ENCODE measurements around the gene ABCB8.
"Not testable (repeated sequence)": the region's sequence is repeated elsewhere in the genome, so short reads cannot be mapped to it uniquely, and the experiment has no call there.

The ABCB8 gene

GRCh38 chr7:151013733-151014497 is 14.3 kb upstream of the ABCB8 start:
- peak; percentile 57 to 72 for DNase-seq (ENCODE audit: low read depth in 2 of 2)

GRCh38 chr7:151014950-151015349 is 13.3 kb upstream of the ABCB8 start:
- DNase-seq (ENCODE audit: low read depth in 2 of 2) = no peak

- no peak for DNase-seq (ENCODE audit: low read depth in 2 of 2)
Measured at GRCh38 chr7:151015967-151016366, 12.3 kb upstream of the ABCB8 start.

GRCh38 chr7:151016505-151016904 is 11.7 kb upstream of the ABCB8 start:
- DNase-seq (ENCODE audit: low read depth in 2 of 2) = no peak

GRCh38 chr7:151016942-151017341 is 11.3 kb upstream of the ABCB8 start:
- no peak for DNase-seq (ENCODE audit: low read depth in 2 of 2)

GRCh38 chr7:151017370-151017952 is 10.8 kb upstream of the ABCB8 start:
- DNase-seq (ENCODE audit: low read depth in 2 of 2) = no peak

GRCh38 chr7:151017953-151018420 is 10.3 kb upstream of the ABCB8 start:
- DNase-seq (ENCODE audit: low read depth in 2 of 2) = peak; percentile 57 to 69

GRCh38 chr7:151018421-151019129 is 9.7 kb upstream of the ABCB8 start:
- no peak for DNase-seq (ENCODE audit: low read depth in 2 of 2)

GRCh38 chr7:151019130-151019447 is 9.2 kb upstream of the ABCB8 start:
- DNase-seq (ENCODE audit: low read depth in 2 of 2) = no peak

- no peak for DNase-seq (ENCODE audit: low read depth in 2 of 2)
Measured at GRCh38 chr7:151020231-151020630, 8.0 kb upstream of the ABCB8 start.

GRCh38 chr7:151023232-151023631 is 5.0 kb upstream of the ABCB8 start:
- DNase-seq (ENCODE audit: low read depth in 2 of 2) = no peak

- DNase-seq (ENCODE audit: low read depth in 2 of 2) = no peak
Measured at GRCh38 chr7:151024435-151025056, 3.7 kb upstream of the ABCB8 start, which contains the start of gene ATG9B. ATG9B (minus strand) TSS chr7:151024494; CDS start chr7:151024423, 71 bp downstream.

GRCh38 chr7:151025924-151026671 is 2.2 kb upstream of the ABCB8 start:
- no peak for DNase-seq (ENCODE audit: low read depth in 2 of 2)

- DNase-seq (ENCODE audit: low read depth in 2 of 2) = not testable (repeated sequence)
Measured at GRCh38 chr7:151026771-151027727, 1.2 kb upstream of the ABCB8 start.

GRCh38 chr7:151027728-151028130 is 521 bp upstream of the ABCB8 start:
- peak in 1 of 2 donors; percentile 50 for DNase-seq (ENCODE audit: low read depth in 2 of 2)

- DNase-seq (ENCODE audit: low read depth in 2 of 2) = no peak
Measured at GRCh38 chr7:151028948-151029501, 775 bp downstream of the ABCB8 start.

GRCh38 chr7:151031011-151031410 is 2.8 kb downstream of the ABCB8 start:
- DNase-seq (ENCODE audit: low read depth in 2 of 2) = no peak

- no peak for DNase-seq (ENCODE audit: low read depth in 2 of 2)
Measured at GRCh38 chr7:151032936-151033863, 5.0 kb downstream of the ABCB8 start.

GRCh38 chr7:151033864-151034249 is 5.6 kb downstream of the ABCB8 start:
- no peak for DNase-seq (ENCODE audit: low read depth in 2 of 2)
